H1 (cell line): ENCODE data around the gene CCDC91. TPM values are rescaled to one million over a fixed set of nuclear protein-coding genes. Genes with fewer than 3 reads are reported as not detected.

Experiments
- CTCF ChIA-PET: fragments of 300-600 bp; sonication (Branson Sonifier 250); formaldehyde crosslinking; loops from one replicate; lab custom pipeline; 2021; ENCODE audit not compliant: partially characterized antibody; lab: Charles Lee
- POLR2A ChIA-PET: fragments of 300-600 bp; sonication (Branson Sonifier 250); formaldehyde crosslinking; loops from one replicate; lab custom pipeline; 2021; ENCODE audit warnings: inconsistent platforms; ENCODE audit not compliant: partially characterized antibody; lab: Charles Lee
- DNase-seq, 2 experiments: peaks; one replicate each; pipeline versions ENCODE4 v3.0.0 to v3.0.0-alpha.2; 2010 to 2022; ENCODE audit warnings: low spot score in 2 of 2, low read depth in 1 of 2, mixed read lengths in 1 of 2
- FAIRE-seq: peaks from 2 replicates; lab custom pipeline; 2011; peaks lifted over from hg19 to GRCh38; lab: Jason Lieb, UNC
- H2AFZ ChIP-seq: 2 replicates; pipeline ENCODE4 v1.8.1; 2012; ENCODE audit warnings: low read length, inconsistent platforms
- H2AK5ac ChIP-seq: 2 replicates; pipeline ENCODE4 v1.6.1; 2013; ENCODE audit warnings: low read depth, low read length
- H2BK120ac ChIP-seq: replicated peaks from 2 replicates; pipeline ENCODE3; 2013; ENCODE audit warnings: low read depth, low read length, inconsistent platforms
- H2BK12ac ChIP-seq: 2 replicates; pipeline ENCODE4 v1.6.1; 2013; ENCODE audit warnings: low read depth, low read length
- H2BK15ac ChIP-seq: 2 replicates; pipeline ENCODE4 v1.6.1; 2013; ENCODE audit warnings: low read length
- H2BK20ac ChIP-seq: 2 replicates; pipeline ENCODE4 v1.6.1; 2013; ENCODE audit warnings: low read length
- H2BK5ac ChIP-seq: 2 replicates; pipeline ENCODE4 v1.6.1; 2013; ENCODE audit warnings: low read depth, low read length
- H3K14ac ChIP-seq: 2 replicates; pipeline ENCODE4 v1.6.1; 2013; ENCODE audit warnings: inconsistent platforms; ENCODE audit not compliant: insufficient read length
- H3K18ac ChIP-seq: 2 replicates; pipeline ENCODE4 v1.6.1; 2013; ENCODE audit warnings: low read length; ENCODE audit errors: extremely low read depth
- H3K23ac ChIP-seq: 2 replicates; pipeline ENCODE4 v1.6.1; 2013; ENCODE audit warnings: inconsistent platforms; ENCODE audit not compliant: insufficient read length
- H3K23me2 ChIP-seq: 2 replicates; pipeline ENCODE4 v1.6.1; 2013; ENCODE audit warnings: low read depth, low read length
- H3K27ac ChIP-seq: 2 replicates; pipeline ENCODE4 v1.6.1; 2011; ENCODE audit warnings: low read depth, low read length, inconsistent platforms
- H3K27me3 ChIP-seq, 4 experiments: replicated peaks in 1 of 4; 1 replicate in 1 of 4; 2 replicates in 3 of 4; pipeline versions ENCODE4 v1.6.1 to v1.8.1; 2011 to 2013; ENCODE audit warnings: low read length in 3 of 4, mild to moderate bottlenecking in 3 of 4, inconsistent platforms in 2 of 4, mixed read lengths in 2 of 4, moderate library complexity in 1 of 4; ENCODE audit not compliant: control insufficient read depth in 3 of 4, insufficient read depth in 3 of 4; ENCODE audit errors: extremely low read depth in 1 of 4
- H3K36me3 ChIP-seq, 4 experiments: 2 replicates each; pipeline versions ENCODE4 v1.6.1 to v1.8.1; 2011 to 2013; ENCODE audit warnings: mild to moderate bottlenecking in 4 of 4, low read length in 3 of 4, moderate library complexity in 2 of 4, control low read depth in 1 of 4, inconsistent platforms in 1 of 4; ENCODE audit not compliant: insufficient read depth in 4 of 4, control insufficient read depth in 2 of 4
- H3K4ac ChIP-seq: replicated peaks from 2 replicates; pipeline ENCODE3; 2013; ENCODE audit warnings: low read length, low read depth, mixed read lengths, inconsistent platforms; ENCODE audit not compliant: insufficient read length
- H3K4me1 ChIP-seq, 4 experiments: replicated peaks in 1 of 4; 1 replicate in 1 of 4; 2 replicates in 3 of 4; pipeline versions ENCODE4 v1.6.1 to v1.8.1; 2011 to 2013; ENCODE audit warnings: low read length in 3 of 4, inconsistent platforms in 2 of 4, mixed read lengths in 1 of 4; ENCODE audit not compliant: insufficient read depth in 4 of 4, control insufficient read depth in 3 of 4
- H3K4me2 ChIP-seq, 2 experiments: 2 replicates each; pipeline versions ENCODE4 v1.6.1 to v1.8.1; 2011 to 2013; ENCODE audit warnings: low read depth in 2 of 2, low read length in 2 of 2, control low read depth in 1 of 2, inconsistent platforms in 1 of 2, mild to moderate bottlenecking in 1 of 2; ENCODE audit not compliant: insufficient read depth in 1 of 2
- H3K4me3 ChIP-seq, 4 experiments: fragments of 200-600, 300-600 bp in 1 of 4; sonication (generic), shearing (Covaris generic), sonication (Bioruptor Twin) in 1 of 4; 2 replicates each; pipeline versions ENCODE4 v1.5.1 to v1.8.1; 2011 to 2016; ENCODE audit warnings: low read length in 4 of 4, low read depth in 3 of 4, control low read depth in 2 of 4, inconsistent platforms in 2 of 4, mild to moderate bottlenecking in 2 of 4, mixed read lengths in 1 of 4, moderate library complexity in 1 of 4; ENCODE audit not compliant: insufficient read depth in 2 of 4; ENCODE audit errors: extremely low read depth in 1 of 4
- H3K56ac ChIP-seq: replicated peaks from 2 replicates; pipeline ENCODE3; 2013; ENCODE audit warnings: low read depth, mild to moderate bottlenecking, mixed read lengths, low read length, inconsistent platforms; ENCODE audit not compliant: insufficient read length
- H3K79me1 ChIP-seq: 2 replicates; pipeline ENCODE4 v1.6.1; 2013; ENCODE audit warnings: low read depth, low read length, control low read depth
- H3K79me2 ChIP-seq, 2 experiments: 2 replicates each; pipeline versions ENCODE4 v1.6.1 to v1.8.1; 2012 to 2013; ENCODE audit warnings: low read length in 2 of 2, mild to moderate bottlenecking in 2 of 2, inconsistent platforms in 1 of 2; ENCODE audit not compliant: insufficient read depth in 2 of 2, control insufficient read depth in 1 of 2
- H3K9ac ChIP-seq, 4 experiments: replicated peaks in 1 of 4; 1 replicate in 1 of 4; 2 replicates in 3 of 4; pipeline versions ENCODE4 v1.6.1 to v1.8.1; 2011 to 2013; ENCODE audit warnings: low read depth in 3 of 4, low read length in 3 of 4, control low read depth in 2 of 4, mild to moderate bottlenecking in 2 of 4, moderate library complexity in 2 of 4, inconsistent platforms in 1 of 4; ENCODE audit errors: extremely low read depth in 1 of 4
- H3K9me3 ChIP-seq, 2 experiments: 2 replicates each; pipeline versions ENCODE4 v1.6.1 to v1.8.1; 2012 to 2013; ENCODE audit warnings: mild to moderate bottlenecking in 2 of 2, moderate library complexity in 2 of 2, control low read depth in 1 of 2, inconsistent platforms in 1 of 2, low read depth in 1 of 2, low read length in 1 of 2, mixed read lengths in 1 of 2; ENCODE audit not compliant: insufficient read depth in 2 of 2
- H4K20me1 ChIP-seq, 2 experiments: replicated peaks in 1 of 2; 2 replicates each; pipeline versions ENCODE3 to v1.8.1; 2011 to 2013; ENCODE audit warnings: inconsistent platforms in 2 of 2, low read length in 2 of 2, mild to moderate bottlenecking in 1 of 2; ENCODE audit not compliant: insufficient read depth in 2 of 2, control insufficient read depth in 1 of 2
- H4K5ac ChIP-seq: 2 replicates; pipeline ENCODE4 v1.6.1; 2013; ENCODE audit warnings: low read length, low read depth, mixed read lengths, inconsistent platforms; ENCODE audit not compliant: insufficient read length
- H4K8ac ChIP-seq: 2 replicates; pipeline ENCODE4 v1.8.0; 2013; ENCODE audit warnings: mild to moderate bottlenecking, moderate library complexity, low read length, inconsistent platforms; ENCODE audit not compliant: insufficient read depth; ENCODE audit errors: extremely low read depth
- H4K91ac ChIP-seq: replicated peaks from 2 replicates; pipeline ENCODE3; 2013; ENCODE audit warnings: low read length, mixed read lengths, inconsistent platforms; ENCODE audit not compliant: insufficient read length
- CBX5 ChIP-seq: fragments of 300-800, 300-1000 bp; sonication (generic); IDR thresholded peaks from 2 replicates; pipeline ENCODE4 v1.7.1; 2016; ENCODE audit warnings: antibody characterized with exemption, low read length, low read depth
- CBX8 ChIP-seq: fragments of 300-800, 300-1000 bp; sonication (generic); IDR thresholded peaks from 2 replicates; pipeline ENCODE4 v1.7.1; 2016; ENCODE audit warnings: low read depth, low read length, borderline replicate concordance
- CHD1 ChIP-seq: IDR thresholded peaks from 2 replicates; pipeline ENCODE4 v1.6.1; 2012; ENCODE audit warnings: low read depth, low read length, improper control_type of control experiment
- CREB1 ChIP-seq: IDR thresholded peaks from 2 replicates; pipeline ENCODE4 v1.6.1; 2012; ENCODE audit warnings: inconsistent platforms
- CTBP2 ChIP-seq: IDR thresholded peaks from 2 replicates; pipeline ENCODE4 v1.7.0; 2011; ENCODE audit warnings: borderline replicate concordance, mild to moderate bottlenecking, moderate library complexity, mixed read lengths, low read length; ENCODE audit not compliant: insufficient read depth, insufficient read length
- GABPA ChIP-seq: IDR thresholded peaks from 2 replicates; pipeline ENCODE4 v1.6.1; 2011; ENCODE audit warnings: mild to moderate bottlenecking, low read length, moderate library complexity, borderline replicate concordance; ENCODE audit not compliant: insufficient read depth
- JUND ChIP-seq: IDR thresholded peaks from 2 replicates; pipeline ENCODE4 v1.6.1; 2011; ENCODE audit warnings: mild to moderate bottlenecking, improper control_type of control experiment, low read length
- POLR2A ChIP-seq, 2 experiments: IDR thresholded peaks; 1 replicate in 1 of 2; 2 replicates in 1 of 2; pipeline ENCODE4 v1.6.1; 2011; ENCODE audit warnings: low read depth in 2 of 2, low read length in 2 of 2, mild to moderate bottlenecking in 2 of 2; ENCODE audit errors: control extremely low read depth in 1 of 2
- SP2 ChIP-seq: IDR thresholded peaks from 2 replicates; pipeline ENCODE4 v1.6.1; 2012; ENCODE audit warnings: mild to moderate bottlenecking, low read length, inconsistent platforms
- TAF1 ChIP-seq: IDR thresholded peaks from 2 replicates; pipeline ENCODE4 v1.6.1; 2011; ENCODE audit warnings: mild to moderate bottlenecking, low read depth, low read length
- TCF12 ChIP-seq: IDR thresholded peaks from 2 replicates; pipeline ENCODE4 v1.6.1; 2011; ENCODE audit warnings: low read depth, mild to moderate bottlenecking, low read length
- polyA plus RNA-seq, 7 experiments: library from polyadenylated mRNA; depleted of rRNA in 3 of 7; stranded (reverse) in 5 of 7; unstranded in 2 of 7; fragments of >200 nt in 5 of 7; fragments of 200-250 nt in 2 of 7; gene quantifications; 1 replicate in 5 of 7; 2 replicates in 1 of 7; 4 replicates in 1 of 7; pipeline versions ENCODE4 v1.2.1 to v1.2.3, GENCODE V29; 2011 to 2013; ENCODE audit warnings: missing spikeins in 2 of 7, mixed read lengths in 2 of 7
- total RNA-seq: library from RNA; stranded (reverse); fragmentation: NEBNext Ultra II Directional; extraction: Animal tissue kit (Norgen Biotek cat#: 25700); gene quantifications from 2 replicates; pipeline ENCODE4 v1.2.1, GENCODE V29; 2021

The CCDC91 gene
- total and polyA plus RNA-seq, 2 of the 8 experiments (the other 6 are each of a cell fraction or from before 2014, with no cell fraction given), result 8.6 to 23.1 TPM

GRCh38 chr12:28235985-28236384 is 45.7 kb downstream of the CCDC91 start:
- no peaks in the 10 kb centered on the region for H4K20me1 ChIP-seq
- ChIA-PET POLR2A (no interaction called here), CTCF (interaction anchor here (0.6 kb wide), 1 partner anchor 24 kb away, joined by 3 read pairs; no protein-coding TSS in a partner anchor)
- H3K23ac ChIP-seq, result no peak overlapping the region
- H2BK12ac ChIP-seq, result no peak overlapping the region
- H3K9me3 ChIP-seq, result no peaks in the 10 kb centered on the region
- no peak overlapping the region for H4K8ac ChIP-seq
- no peak overlapping the region for H2BK120ac ChIP-seq
- H3K79me2 ChIP-seq, result peaks cover 0 to 34% of the 10 kb centered on the region in 2 experiments; a peak in 2 of 4 replicates
- H3K27me3 ChIP-seq, result no peaks in the 10 kb centered on the region
- no peaks in the 10 kb centered on the region for H3K4me1 ChIP-seq
- H3K4me2 ChIP-seq, result no peak overlapping the region
- no peak overlapping the region for H2AFZ ChIP-seq
- H3K18ac ChIP-seq, result no peak overlapping the region
- no peak overlapping the region for H2BK20ac ChIP-seq
- FAIRE-seq (no peak), DNase-seq (no peak)
- no peaks in the 10 kb centered on the region for H3K79me1 ChIP-seq
- H2AK5ac ChIP-seq, result no peak overlapping the region
- no peak overlapping the region for H3K4me3 ChIP-seq
- no peak overlapping the region for H4K5ac ChIP-seq
- H3K36me3 ChIP-seq, result no peaks in the 10 kb centered on the region
- no peak overlapping the region for H2BK15ac ChIP-seq
- no peak overlapping the region for H3K14ac ChIP-seq
- no peak overlapping the region for H3K9ac ChIP-seq
- H3K4ac ChIP-seq, result no peak overlapping the region
- H3K23me2 ChIP-seq, result no peaks in the 10 kb centered on the region
- H2BK5ac ChIP-seq, result no peak overlapping the region
- H4K91ac ChIP-seq, result no peak overlapping the region
- H3K56ac ChIP-seq, result no peak overlapping the region
- no peak overlapping the region for H3K27ac ChIP-seq
- TF ChIP-seq POLR2A (IDR thresholded peaks at IDR 0.05; ENCODE audit: control extremely low read depth in 1 of 2, low read depth in 2 of 2, low read length in 2 of 2) (no peak), TAF1 (no peak), CBX5 (no peak), TCF12 (no peak), GABPA (no peak), JUND (no peak), SP2 (no peak), CHD1 (no peak), CREB1 (no peak), CBX8 (no peak), CTBP2 (no peak)
